Measurements from ENCODE around the gene CCPG1. TPM values are rescaled to one million over a fixed set of nuclear protein-coding genes. Genes with fewer than 3 reads are reported as not detected.

CCPG1 gene
- total and polyA plus RNA-seq, 2 of the 13 experiments (the other 11 are each of a cell fraction or from before 2014, with no cell fraction given), result 16.1 to 19.5 TPM

DNA sequence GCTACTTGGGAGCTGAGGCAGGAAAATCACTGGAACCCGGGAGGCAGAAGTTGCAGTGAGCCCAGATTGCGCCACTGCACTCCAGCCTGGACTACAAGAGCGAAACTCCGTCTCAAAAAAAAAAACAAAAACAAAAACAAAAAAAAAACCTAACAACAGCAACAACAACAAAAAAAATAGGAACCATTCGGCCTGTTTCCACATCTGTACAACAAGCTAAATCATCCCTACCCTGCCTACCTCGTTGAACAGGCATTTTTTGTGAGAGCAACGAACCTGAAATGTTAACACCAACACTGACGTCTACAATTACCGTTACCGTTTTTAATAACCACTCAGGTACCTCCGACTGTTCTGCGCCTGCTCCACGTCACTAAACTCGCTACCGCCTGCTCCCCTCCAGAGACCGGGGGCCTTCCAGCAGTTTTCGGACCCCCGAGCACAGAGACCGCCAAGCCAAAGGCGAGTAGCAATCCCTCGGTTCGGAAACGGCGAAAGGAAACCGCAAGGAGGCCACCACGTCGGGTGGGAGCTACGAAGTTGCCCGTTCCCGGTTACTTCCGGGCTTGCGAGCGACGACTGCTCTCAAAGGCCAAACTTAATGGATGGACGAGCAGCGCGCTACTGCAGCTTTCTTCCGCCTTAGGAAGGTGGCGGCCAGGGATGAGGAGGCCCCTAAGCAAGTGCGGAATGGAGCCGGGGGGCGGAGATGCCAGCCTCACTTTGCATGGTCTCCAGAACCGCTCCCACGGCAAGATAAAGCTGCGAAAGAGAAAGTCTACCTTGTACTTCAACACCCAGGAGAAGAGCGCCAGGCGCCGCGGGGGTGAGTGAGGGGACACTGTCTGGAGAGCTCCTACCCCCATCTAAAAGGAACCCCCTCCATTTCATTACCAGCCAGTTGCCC, 89.3 kb downstream of the CCPG1 start, which contains the start of the genes PIGB and PIGBOS1 (continued):
- TF ChIP-seq, protein P1, sequence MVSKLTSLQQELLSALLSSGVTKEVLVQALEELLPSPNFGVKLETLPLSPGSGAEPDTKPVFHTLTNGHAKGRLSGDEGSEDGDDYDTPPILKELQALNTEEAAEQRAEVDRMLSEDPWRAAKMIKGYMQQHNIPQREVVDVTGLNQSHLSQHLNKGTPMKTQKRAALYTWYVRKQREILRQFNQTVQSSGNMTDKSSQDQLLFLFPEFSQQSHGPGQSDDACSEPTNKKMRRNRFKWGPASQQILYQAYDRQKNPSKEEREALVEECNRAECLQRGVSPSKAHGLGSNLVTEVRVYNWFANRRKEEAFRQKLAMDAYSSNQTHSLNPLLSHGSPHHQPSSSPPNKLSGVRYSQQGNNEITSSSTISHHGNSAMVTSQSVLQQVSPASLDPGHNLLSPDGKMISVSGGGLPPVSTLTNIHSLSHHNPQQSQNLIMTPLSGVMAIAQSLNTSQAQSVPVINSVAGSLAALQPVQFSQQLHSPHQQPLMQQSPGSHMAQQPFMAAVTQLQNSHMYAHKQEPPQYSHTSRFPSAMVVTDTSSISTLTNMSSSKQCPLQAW (CRISPR knock-in tag; IDR thresholded peaks at IDR 0.05), result 0 out of 2 replicates have a peak, but pooled peaks have one; percentile 33
- TF ChIP-seq, protein P2, sequence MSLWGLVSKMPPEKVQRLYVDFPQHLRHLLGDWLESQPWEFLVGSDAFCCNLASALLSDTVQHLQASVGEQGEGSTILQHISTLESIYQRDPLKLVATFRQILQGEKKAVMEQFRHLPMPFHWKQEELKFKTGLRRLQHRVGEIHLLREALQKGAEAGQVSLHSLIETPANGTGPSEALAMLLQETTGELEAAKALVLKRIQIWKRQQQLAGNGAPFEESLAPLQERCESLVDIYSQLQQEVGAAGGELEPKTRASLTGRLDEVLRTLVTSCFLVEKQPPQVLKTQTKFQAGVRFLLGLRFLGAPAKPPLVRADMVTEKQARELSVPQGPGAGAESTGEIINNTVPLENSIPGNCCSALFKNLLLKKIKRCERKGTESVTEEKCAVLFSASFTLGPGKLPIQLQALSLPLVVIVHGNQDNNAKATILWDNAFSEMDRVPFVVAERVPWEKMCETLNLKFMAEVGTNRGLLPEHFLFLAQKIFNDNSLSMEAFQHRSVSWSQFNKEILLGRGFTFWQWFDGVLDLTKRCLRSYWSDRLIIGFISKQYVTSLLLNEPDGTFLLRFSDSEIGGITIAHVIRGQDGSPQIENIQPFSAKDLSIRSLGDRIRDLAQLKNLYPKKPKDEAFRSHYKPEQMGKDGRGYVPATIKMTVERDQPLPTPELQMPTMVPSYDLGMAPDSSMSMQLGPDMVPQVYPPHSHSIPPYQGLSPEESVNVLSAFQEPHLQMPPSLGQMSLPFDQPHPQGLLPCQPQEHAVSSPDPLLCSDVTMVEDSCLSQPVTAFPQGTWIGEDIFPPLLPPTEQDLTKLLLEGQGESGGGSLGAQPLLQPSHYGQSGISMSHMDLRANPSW (CRISPR knock-in tag; IDR thresholded peaks at IDR 0.05; ENCODE audit: borderline replicate concordance), result no peak
- TF ChIP-seq, protein P3, sequence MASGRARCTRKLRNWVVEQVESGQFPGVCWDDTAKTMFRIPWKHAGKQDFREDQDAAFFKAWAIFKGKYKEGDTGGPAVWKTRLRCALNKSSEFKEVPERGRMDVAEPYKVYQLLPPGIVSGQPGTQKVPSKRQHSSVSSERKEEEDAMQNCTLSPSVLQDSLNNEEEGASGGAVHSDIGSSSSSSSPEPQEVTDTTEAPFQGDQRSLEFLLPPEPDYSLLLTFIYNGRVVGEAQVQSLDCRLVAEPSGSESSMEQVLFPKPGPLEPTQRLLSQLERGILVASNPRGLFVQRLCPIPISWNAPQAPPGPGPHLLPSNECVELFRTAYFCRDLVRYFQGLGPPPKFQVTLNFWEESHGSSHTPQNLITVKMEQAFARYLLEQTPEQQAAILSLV (CRISPR knock-in tag; IDR thresholded peaks at IDR 0.05; ENCODE audit: borderline replicate concordance), result peak; percentile 69; the same call in 1 of the 2 replicates
- TF ChIP-seq EZH2 (conservative IDR thresholded peaks at IDR 0.05; ENCODE audit: low read depth, low read length) (no peak), ZNF451 (CRISPR knock-in tag; IDR thresholded peaks at IDR 0.05) (no peak), KLF11 (CRISPR knock-in tag; IDR thresholded peaks at IDR 0.05) (no peak), AGO2 (optimal IDR thresholded peaks at IDR 0.05; ENCODE audit: low read depth, low read length) (no peak), SMARCE1 (IDR thresholded peaks at IDR 0.05; ENCODE audit: borderline replicate concordance) (no peak), MEF2D (CRISPR knock-in tag; IDR thresholded peaks at IDR 0.05) (no peak), ZMYM2 (CRISPR knock-in tag; IDR thresholded peaks at IDR 0.05) (0 out of 2 replicates have a peak, but pooled peaks have one; percentile 29), TOE1 (CRISPR knock-in tag; IDR thresholded peaks at IDR 0.05) (no peak), PRMT3 (CRISPR knock-in tag; IDR thresholded peaks at IDR 0.05; ENCODE audit: borderline replicate concordance, low read depth) (no peak), ZNF205 (CRISPR knock-in tag; IDR thresholded peaks at IDR 0.05) (peak; percentile 72; the same call in 1 of the 2 replicates)
- TF ChIP-seq, protein P4, sequence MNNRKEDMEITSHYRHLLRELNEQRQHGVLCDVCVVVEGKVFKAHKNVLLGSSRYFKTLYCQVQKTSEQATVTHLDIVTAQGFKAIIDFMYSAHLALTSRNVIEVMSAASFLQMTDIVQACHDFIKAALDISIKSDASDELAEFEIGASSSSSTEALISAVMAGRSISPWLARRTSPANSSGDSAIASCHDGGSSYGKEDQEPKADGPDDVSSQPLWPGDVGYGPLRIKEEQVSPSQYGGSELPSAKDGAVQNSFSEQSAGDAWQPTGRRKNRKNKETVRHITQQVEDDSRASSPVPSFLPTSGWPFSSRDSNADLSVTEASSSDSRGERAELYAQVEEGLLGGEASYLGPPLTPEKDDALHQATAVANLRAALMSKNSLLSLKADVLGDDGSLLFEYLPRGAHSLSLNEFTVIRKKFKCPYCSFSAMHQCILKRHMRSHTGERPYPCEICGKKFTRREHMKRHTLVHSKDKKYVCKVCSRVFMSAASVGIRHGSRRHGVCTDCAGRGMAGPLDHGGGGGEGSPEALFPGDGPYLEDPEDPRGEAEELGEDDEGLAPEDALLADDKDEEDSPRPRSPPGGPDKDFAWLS (CRISPR knock-in tag; IDR thresholded peaks at IDR 0.05; ENCODE audit: borderline replicate concordance), result no peak
- TF ChIP-seq, protein P5, sequence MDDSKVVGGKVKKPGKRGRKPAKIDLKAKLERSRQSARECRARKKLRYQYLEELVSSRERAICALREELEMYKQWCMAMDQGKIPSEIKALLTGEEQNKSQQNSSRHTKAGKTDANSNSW (CRISPR knock-in tag; IDR thresholded peaks at IDR 0.05; ENCODE audit: borderline replicate concordance), result peak; percentile 62; the same call in 1 of the 2 replicates
- TF ChIP-seq, protein P6, sequence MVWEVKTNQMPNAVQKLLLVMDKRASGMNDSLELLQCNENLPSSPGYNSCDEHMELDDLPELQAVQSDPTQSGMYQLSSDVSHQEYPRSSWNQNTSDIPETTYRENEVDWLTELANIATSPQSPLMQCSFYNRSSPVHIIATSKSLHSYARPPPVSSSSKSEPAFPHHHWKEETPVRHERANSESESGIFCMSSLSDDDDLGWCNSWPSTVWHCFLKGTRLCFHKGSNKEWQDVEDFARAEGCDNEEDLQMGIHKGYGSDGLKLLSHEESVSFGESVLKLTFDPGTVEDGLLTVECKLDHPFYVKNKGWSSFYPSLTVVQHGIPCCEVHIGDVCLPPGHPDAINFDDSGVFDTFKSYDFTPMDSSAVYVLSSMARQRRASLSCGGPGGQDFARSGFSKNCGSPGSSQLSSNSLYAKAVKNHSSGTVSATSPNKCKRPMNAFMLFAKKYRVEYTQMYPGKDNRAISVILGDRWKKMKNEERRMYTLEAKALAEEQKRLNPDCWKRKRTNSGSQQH (CRISPR knock-in tag; IDR thresholded peaks at IDR 0.05; ENCODE audit: low read depth), result peak; percentile 82; the same call in 1 of the 2 replicates
- TF ChIP-seq, protein P7, sequence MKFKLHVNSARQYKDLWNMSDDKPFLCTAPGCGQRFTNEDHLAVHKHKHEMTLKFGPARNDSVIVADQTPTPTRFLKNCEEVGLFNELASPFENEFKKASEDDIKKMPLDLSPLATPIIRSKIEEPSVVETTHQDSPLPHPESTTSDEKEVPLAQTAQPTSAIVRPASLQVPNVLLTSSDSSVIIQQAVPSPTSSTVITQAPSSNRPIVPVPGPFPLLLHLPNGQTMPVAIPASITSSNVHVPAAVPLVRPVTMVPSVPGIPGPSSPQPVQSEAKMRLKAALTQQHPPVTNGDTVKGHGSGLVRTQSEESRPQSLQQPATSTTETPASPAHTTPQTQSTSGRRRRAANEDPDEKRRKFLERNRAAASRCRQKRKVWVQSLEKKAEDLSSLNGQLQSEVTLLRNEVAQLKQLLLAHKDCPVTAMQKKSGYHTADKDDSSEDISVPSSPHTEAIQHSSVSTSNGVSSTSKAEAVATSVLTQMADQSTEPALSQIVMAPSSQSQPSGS (CRISPR knock-in tag; IDR thresholded peaks at IDR 0.05), result peak; percentile 86

All from HepG2 (cell line).